GM12891 (cell line): ENCODE results near the gene ABCB6.

ENCODE experiments used
- POLR2A ChIP-seq: IDR thresholded peaks from 2 replicates; pipeline ENCODE4 v1.6.1; 2011; ENCODE audit warnings: low read depth, low read length, control low read depth
- TAF1 ChIP-seq: IDR thresholded peaks from 2 replicates; pipeline ENCODE4 v1.6.1; 2011; ENCODE audit warnings: low read depth, low read length, control low read depth

- TF ChIP-seq POLR2A (no peak), TAF1 (no peak)
Measured at GRCh38 chr2:219167997-219168396, 50.8 kb downstream of the ABCB6 start.
